CD4-positive, alpha-beta T cell treated with Interleukin-15 for 1 hour (primary cell): Measurements from ENCODE around the gene DAPK2.

Experiments
- DNase-seq: peaks from one replicate; pipeline ENCODE4 v3.0.0-alpha.2; 2020

DAPK2 gene

DNA sequence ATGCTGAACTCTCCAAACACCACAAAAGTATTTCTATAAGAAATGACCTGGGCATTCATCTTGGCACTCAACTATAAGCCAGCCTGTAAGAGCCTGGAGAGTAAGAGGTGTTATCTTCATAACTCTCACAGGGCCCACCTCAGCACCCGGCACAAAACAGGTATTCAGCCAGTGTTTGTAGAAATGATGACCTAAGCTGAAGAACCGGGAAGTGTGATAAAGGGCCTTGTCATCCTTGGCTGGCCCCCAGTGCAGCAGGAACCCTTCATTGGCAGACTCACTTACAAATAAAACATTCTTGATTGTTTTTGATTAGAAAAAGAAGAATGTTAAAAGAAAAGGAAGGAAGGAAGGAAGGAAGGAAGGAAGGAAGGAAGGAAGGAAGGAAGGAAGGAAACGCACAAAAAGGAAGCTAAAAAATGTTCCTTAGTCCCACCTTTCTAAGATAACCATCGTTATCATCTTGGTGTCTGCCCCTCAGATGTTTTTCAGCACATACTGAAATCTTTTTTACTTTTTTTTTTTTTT lies 52.1 kb downstream of the DAPK2 start:
- no peak for DNase-seq

DNA sequence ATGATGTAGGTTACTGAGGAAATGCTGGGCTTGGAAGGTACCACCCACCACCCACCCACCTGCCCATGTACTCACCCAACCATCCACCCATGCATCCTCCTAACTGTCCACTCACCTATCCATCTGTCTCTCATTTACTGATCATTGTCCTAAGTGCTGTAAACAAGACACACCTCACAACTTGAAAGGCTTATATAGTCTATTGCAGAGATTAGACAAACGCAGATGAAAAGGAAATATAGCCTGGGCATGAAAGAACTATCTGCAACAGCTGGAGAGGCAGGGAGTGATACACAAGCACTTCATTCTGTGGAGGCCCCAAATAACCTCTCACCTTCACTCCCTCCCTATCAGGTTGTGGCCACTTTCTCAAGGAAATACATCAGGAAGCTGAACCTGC lies 54.0 kb downstream of the DAPK2 start:
- no peak for DNase-seq

DNA sequence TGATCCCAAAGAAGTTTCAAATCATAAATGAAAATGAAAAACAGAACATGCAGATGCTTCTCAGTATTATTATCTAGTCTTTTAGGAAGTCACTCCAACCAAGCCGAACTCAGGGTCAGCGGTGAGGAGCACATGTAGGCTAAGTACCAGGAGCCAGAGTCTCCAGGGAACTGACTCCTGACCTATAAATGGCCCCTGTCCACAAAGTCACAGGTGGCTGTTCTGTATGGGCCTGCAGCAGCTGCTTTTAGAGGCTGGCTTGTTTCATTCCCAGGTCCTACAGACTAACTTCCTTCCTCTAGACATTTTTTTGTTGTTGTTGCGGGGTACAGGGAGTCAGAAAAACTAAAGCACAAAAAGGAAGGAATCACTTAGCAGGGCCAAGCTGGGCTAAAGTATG lies 54.6 kb downstream of the DAPK2 start:
- DNase-seq = no peak

DNA sequence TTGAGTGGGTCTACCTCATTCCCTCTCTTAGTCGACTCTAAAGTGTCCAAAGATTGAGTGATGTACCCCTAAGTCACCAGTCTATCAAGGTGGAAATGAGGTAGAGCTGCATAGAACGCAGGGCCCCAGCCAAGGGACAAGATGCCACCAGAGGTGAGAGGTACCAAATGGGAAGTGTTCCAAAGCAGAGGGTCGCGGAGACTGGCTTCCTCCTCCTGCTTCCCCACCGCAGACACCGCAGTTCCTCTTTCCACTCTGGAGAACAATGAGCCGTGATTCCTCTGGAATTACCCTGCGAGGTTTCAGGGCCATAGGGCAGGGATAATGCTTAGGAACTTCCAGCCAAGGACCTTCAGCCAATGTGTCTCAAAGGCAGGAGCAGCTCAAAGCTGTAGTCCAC lies 55.8 kb downstream of the DAPK2 start:
- peak; percentile 21 for DNase-seq

DNA sequence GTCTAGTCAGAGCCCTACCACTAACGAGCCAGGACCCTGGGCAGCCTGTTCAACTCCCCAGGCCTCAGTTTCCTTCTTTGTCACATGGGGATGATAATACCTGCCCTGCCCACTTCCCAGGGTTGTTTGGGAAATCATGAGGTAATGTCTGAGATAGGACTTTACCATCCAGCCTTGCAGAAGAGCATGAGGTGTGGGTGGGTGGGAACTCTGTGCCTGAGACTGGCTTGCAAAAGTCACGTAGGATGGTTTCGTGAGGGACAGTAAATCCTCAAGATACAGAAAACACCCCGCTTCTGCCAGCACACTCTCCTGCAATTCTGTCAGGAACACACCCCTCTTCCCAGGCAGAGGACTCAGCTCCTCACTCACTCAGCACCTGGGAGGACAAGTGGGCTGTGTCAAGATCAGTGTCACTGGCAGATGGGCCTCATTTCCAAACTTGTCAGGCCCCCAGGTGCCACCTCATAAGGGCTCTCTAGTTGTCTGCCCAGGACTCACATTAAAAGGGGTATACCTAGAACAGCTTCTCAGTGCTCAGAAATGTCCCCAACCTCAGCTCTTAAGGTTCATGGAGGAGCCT lies 58.4 kb downstream of the DAPK2 start:
- no peak for DNase-seq

DNA sequence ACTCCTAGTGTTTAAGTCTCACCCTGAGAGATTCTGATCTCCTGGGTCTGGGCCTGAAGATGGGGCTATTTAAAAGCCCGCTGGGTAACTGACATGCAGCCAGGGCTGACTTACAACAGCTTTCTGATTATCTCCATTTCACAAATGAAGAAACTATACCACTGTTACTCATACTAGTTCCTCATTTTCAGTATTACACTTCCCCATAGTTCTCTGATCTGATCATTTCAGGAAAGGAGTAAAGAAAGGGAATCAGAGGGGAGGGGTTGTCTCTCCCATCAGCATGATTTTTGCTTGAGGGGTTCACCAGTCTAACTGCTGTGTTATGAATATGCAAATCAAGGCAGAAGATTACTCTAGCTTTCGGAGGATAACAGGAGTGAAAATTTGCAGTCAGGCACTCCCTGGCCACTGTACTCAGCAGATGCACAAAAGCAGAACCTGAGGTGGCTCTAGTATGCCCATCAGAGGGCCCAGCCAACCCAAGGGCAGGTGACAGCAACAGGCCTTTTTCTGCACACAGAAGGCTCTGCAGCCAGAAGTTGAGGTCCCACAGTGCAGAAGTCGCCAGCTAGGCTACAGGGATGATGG lies 59.4 kb downstream of the DAPK2 start:
- peak; percentile 37 for DNase-seq

DNA sequence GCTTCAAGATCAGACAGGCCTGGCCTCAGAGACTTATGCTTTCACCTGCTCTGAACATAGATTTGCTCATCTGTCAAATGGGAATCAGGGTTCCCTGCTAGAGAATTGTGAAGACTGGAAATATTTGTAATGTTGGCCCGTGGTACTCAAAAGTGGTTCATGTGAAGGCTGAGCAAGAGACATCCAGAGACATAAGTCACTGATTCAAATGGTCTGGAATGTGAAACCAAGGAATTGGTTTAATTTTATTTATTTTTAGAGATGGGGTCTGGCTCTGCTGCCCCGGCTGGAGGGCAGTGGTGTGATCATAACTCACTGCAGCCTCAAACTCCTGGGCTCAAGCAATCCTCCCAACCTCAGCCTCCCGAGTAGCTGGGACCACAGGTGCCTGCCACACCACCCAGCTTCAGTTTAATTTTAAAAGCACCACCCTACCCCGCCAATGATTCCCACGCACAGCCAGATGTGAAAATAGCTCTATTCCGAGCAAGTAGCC lies 60.1 kb downstream of the DAPK2 start:
- DNase-seq = no peak

DNA sequence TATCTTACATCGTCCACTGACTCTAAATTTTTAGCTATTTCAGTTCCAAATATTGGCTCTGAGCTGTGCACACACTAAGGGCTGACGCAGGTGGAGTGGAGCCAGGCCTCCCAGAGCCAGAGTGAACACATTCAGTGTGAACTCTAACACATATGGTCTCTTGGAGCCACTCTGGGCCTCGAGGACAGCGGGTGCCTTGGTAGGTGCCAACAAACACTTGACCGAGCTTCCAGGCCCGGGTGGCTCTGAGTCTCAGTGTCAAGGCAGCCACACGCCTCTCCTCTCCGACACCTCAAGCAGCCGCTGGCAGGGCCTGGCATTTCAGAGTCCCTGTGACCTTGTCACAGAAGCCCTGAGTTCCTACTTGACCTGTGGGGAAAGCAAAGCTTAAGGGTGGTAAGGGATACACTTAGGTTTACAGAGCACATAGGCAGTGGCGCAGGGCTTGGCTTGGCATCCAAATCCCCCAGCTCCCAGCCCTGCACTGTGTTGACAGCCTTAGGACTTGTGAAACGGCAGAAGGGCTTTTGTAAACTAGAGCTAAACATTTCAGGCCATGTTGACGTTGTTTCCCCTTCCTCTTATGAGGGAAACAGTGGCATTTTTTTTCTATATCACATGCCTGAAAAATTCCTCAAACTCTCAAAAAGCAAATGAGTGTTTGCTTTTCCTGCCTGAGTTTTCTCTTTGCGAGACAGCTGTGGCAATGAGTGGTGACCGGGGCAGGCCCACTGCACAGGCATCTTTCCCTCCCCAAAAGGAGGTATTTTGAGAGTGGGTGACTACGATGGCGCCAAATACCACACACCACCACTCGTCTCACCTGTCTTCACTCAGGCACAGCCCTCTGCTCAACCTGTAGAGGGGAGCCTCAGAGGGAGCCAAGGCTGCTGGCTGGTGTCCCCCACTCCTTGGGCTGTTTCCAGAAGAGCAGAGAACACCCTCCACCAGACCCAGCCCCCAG lies 60.8 kb downstream of the DAPK2 start:
- no peak for DNase-seq

DNA sequence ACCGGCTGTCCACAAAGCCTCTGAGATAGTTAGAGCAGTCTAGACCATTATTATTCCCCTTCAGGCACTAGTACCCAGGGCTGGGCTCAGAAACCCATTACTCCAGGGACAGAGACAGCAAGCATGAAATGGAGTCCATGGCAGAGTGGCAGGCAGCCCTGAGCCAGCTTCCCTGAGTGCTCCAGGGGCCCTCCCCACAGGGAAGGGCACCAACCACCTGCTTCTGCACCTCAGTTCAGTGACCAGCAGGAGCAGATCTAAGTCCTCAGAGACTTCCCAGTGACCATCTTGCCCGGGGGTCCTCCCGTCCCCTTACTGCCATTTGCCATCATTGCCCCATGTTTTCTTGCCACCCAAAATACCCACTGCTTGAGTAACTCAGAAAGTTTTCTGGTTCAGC lies 62.0 kb downstream of the DAPK2 start:
- no peak for DNase-seq

DNA sequence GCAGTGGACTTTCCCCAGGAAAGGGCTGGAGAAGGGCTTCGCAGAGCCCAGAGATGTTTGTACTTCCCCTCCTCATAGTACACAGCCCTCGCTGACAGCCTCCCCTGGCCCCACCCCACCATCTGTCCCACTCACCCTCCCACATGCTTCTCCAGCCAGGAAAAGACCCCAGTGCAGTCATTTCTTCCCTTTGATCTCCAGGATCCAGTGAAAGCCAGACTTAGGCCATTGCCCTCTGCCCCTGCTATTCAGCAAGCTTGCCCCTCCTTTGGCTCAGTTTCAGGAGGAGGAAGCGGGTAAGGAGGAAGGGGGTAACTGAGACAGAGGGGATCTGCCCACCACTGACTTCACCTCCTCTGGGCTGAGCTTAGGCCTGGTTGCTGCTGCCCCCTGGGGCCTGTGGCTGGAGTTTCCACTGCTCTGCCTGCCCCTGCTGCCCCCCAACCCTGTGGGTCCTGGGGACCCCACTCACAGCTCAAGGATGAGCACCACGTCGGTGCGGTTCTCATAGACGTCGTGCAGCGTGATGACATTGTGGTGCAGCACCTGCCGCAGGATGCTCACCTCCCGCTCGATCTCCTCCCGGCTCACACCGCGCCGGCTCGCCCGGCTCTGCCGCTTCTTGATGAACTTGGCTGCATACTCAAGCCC lies 63.1 kb downstream of the DAPK2 start:
- DNase-seq = no peak

DNA sequence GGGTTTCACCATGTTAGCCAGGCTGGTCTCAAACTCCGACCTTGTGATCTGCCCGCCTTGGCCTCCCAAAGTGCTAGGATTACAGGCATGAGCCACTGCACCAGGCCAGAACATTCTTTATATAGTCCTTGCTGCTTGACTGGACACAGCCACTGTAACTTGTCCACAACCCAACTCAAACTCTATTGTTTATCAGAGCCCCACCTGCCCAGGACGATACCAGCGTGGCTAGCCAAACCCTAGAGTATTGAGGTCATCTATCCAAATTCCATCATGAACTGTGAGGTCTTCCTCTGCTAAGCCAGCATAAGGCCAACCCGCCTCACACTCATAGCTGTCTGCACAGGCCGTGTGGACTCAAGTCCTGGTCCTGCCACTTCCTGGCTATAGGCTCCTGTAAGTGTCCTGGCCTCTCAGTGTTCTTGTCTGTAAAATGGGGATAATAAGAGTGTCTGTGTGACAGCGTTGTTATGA lies 63.9 kb downstream of the DAPK2 start:
- DNase-seq = no peak

DNA sequence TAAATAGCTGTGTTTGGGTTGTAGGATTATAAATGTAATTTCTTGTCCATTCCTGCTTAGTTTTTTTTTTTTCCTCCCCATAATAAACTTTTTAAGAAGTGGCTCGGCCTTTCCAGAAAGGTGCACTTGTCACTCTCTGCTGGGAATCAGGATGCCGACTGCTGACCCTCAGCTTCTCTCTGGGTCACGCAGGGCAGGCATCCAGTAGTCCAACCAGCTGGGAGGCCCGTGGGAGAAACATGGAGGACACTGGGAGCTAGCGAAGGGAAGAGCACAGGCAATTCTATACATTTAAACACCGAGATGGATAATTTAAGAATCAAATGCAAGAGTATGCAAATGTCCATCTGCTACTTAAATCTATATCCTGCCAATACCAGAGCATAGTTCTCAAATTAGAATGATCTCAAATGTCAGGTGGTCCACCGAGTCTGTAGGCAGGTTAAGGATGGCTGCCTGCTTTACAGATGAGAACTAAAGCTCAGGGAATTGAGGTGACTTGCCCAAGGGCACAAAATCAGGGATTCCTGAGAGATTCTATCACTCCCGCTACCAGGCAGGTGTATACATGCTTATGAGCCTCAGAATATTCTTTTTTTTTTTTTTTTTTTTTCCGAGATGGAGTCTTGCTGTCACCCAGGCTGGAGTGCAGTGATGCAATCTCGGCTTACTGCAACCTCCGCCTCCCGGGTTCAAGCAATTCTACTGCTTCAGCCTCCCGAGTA lies 64.5 kb downstream of the DAPK2 start:
- DNase-seq = no peak

DNA sequence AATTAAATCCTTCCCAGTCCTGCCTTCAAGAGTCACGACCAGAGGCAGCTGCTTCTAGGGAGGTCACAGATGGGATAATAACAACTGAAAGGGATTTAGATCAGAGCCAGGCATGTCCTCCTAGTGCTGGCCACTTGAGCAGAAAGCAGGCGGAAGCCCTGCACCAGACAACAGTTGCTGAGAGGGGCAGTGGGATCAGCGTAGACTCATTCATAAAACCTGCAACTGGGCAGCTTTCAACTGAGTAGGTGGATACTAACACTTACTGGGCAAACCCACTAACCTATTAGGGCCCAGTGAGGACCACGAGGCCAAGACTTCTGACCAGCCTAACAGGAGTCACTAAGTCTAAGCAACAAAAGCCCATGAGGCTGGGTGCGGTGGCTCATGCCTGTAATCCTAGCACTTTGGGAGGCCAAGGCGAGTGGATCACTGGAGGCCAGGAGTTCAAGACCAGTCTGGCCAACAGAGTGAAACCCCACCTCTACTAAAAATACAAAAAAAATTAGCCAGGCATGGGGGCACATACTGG lies 67.0 kb downstream of the DAPK2 start:
- no peak for DNase-seq

DNA sequence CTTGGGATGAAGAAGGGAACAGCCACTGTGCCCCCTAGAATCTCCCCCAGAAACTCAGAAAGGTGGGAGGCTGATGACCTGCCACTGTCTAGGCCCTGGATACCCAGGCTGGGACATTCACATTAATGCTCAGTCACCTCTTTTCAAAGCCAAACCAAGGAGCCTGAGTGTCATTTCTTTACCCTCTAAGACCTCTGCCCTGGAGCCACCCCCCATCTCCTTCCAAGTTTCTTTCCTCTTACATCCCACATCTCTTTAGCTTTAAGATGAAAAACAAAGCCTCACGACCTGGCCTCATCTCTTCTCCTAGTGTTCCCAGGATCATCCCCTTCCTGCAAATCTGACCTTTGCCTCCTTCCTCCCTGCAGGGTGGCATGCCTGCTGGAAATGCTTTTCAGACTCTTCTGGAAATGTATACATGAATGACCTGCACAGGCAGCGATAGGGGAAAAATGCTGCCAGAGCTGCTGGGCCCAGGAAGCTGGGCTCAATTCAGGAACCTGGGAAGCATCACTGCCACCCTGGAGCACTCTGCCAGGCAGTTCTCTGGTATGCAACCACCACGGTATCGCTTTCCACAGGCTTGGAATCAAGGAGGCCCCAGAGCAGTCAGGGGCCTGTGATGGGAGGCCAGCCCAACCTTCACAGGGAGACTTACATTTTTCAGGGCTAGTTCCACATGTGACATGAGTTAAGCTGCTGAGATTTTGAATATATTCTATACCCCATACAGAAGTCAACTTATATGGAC lies 67.6 kb downstream of the DAPK2 start:
- DNase-seq = no peak

DNA sequence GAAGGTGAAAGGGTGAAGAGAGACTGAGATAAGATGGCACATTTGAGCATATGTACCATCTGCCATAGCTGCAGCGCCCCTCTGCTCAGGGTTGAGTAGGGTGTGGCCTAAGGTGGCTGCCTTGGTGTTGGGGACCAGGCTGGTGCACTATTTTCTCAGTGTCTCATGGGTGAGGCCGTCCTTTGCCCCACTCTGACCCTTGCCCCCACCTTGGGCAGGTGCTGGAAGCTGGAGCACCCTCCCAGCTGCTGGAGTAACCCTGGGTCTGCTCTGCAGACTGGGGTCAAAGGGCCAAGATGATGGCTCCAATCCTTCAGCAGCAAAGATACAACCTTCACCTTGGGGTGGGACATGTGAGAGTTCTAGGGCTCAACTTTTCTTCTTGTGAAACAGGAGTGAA lies 69.2 kb downstream of the DAPK2 start:
- DNase-seq = no peak

DNA sequence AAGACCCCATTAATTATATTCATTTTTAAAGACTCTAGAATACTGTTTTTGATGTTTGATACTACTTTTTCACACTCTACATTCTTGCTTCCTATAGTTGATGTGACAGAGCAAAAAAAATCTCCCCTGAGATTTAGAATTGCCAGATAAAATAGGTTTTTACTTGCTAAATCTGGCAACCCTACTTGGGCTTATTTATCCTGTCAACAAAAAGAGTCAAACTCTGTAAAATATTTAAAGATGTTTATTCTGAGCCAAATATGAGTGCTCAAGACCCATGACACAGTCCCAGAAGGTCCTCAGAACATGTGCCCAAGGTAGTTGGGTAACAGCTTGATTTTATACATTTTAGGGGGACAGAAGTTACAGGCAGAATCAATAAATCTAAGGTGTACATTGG lies 72.3 kb downstream of the DAPK2 start:
- no peak for DNase-seq

DNA sequence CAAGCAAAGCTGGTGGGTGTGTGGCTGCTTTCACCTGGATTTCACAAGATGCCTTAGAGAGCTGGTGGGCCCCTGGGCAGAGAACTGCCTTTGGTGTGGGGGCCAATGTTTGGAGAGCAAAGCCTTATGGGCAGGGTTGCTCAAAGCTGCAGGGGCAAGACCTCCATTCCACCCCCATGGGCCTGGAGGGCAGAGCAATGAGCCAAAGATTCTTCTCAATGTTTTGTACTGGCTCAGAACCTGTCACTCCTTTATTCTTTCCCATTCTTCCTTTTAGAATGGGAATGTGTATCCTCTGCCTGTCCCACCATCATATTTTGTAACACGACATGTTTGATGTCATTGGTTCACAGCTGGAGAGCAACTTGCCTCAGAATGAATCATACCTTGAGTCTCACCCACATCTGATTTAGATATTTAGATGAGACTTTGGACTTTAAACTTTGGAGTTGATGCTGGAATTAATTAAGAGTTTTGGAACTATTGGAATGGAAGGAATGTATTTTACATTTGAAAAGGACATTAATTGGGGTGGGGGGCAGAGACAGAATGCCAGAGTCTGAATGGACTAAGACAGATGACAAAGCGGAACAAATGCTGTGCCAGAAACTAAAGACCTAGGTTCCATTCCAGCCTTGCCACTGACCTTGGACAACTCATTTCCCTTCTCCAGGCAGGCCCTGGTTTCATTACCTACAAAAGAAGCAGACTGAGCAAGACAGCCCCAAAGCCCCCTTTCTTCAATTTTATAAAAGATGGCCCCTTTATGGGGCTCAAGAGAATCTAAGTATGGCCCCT lies 72.9 kb downstream of the DAPK2 start:
- no peak for DNase-seq

DNA sequence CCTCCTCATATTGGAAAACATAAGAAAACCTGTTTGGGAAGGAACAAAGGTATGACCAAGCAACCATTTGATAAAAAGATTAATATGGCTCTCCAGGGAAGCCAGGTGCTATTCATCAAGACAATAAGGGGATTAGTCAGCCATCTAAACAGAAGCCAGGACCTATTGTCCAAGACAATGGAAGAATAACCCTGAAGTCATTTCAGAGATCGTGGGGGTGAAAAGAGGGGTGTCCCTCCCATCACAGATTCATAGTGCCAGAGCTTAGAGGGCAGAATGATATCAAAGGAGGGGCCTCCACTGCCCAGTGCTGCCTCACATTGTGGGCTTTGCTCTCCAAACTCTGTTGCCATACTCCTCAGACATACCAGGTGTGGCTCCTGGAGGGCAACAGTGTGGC lies 73.5 kb downstream of the DAPK2 start:
- DNase-seq = no peak

DNA sequence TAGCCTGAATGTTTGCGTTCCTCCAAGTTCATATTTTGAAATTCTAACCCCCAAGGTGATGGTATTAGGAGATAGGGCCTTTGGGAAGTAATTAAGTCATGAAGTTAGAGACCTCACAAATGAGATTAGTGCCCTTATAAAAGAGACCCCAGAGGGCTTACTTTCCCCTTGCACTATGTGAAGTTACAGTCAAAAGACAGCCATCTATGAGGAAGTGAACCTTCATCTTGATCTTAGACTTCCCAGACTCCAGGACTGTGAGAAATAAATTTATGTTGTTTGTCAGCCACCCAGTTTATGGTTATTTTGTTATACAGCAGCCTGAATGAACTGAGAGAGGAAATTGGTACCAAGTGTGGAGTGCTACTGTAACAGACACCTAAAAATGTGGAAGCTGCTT lies 74.4 kb downstream of the DAPK2 start:
- no peak for DNase-seq

DNA sequence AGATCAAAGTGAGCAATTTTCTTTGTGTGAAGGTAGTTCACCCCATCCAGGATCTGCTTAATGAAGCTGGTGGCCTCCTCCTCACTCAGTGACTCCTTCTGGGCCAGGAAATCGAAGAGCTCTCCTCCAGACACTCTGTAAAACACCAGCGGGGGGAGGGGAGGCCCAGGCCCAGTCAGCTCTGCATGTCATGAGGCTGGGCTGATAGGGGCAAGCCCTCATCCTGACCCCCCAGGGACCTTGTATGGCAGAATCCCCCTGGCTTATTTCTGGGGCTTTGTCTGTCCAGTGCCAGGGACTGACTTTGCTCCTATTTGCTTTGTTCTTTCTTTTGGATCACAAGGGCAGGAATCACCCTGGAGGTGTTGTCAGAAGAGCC lies 74.9 kb downstream of the DAPK2 start:
- peak; percentile 36 for DNase-seq
